AG04449 (cell line): ENCODE results near the gene C1orf141.

ENCODE experiments used
- CTCF ChIA-PET: fragments of 350-600 bp; formaldehyde crosslinking; extraction: SDS; loops from one replicate; lab custom pipeline; 2021; ENCODE audit warnings: antibody characterized with exemption; lab: Yijun Ruan, JAX
- POLR2A ChIA-PET: fragments of 400-600, 350-600 bp; formaldehyde crosslinking; extraction: SDS; loops from one replicate; lab custom pipeline; 2020; ENCODE audit warnings: antibody characterized with exemption, inconsistent platforms; lab: Yijun Ruan, JAX
- DNase-seq: peaks from one replicate; pipeline ENCODE4 v3.0.0-alpha.2; 2010; ENCODE audit warnings: low read depth, low spot score
- H3K4me3 ChIP-seq: 2 replicates; pipeline ENCODE4 v1.5.1; 2011; ENCODE audit warnings: low read depth, mild to moderate bottlenecking, control low read depth, low read length
- CTCF ChIP-seq: IDR thresholded peaks from one replicate; pipeline ENCODE4 v1.5.1; 2011; ENCODE audit warnings: mild to moderate bottlenecking, moderate library complexity, low read length, control low read depth, inconsistent platforms; ENCODE audit not compliant: insufficient read depth; ENCODE audit errors: missing control alignments

C1orf141 gene

GRCh38 chr1:67134695-67135094, at the start of gene C1orf141:
C1orf141 (minus strand) TSS chr1:67134970; CDS start chr1:67127240, 7,730 bp downstream.
- ChIA-PET CTCF (interaction anchor here (1.1 to 5.7 kb wide), 3 partner anchors 10 to 139 kb away, joined by 3 to 30 read pairs (median 28); no protein-coding TSS in a partner anchor), POLR2A (no interaction called here)
- peak within 1 kb of the TSS; percentile 32 for H3K4me3 ChIP-seq
- no peak for DNase-seq
- no peak for TF ChIP-seq CTCF

GRCh38 chr1:67175530-67176087, 40.8 kb upstream of the C1orf141 start:
- ChIA-PET POLR2A (no interaction called here), CTCF (interaction anchor here (0.9 to 1.1 kb wide), 2 partner anchors 36 to 325 kb away, joined by 3 to 4 read pairs; no protein-coding TSS in a partner anchor)
- H3K4me3 ChIP-seq, result no peak overlapping the region
- TF ChIP-seq CTCF, result no peak
- no peak for DNase-seq

GRCh38 chr1:67174716-67175284, 40.0 kb upstream of the C1orf141 start:
- ChIA-PET POLR2A (no interaction called here), CTCF (interaction anchor here (0.9 kb wide), 1 partner anchor 326 kb away, joined by 3 read pairs; no protein-coding TSS in a partner anchor)
- no peak for TF ChIP-seq CTCF
- no peak for DNase-seq
- H3K4me3 ChIP-seq, result no peak overlapping the region

GRCh38 chr1:67173988-67174387, 39.2 kb upstream of the C1orf141 start:
- POLR2A ChIA-PET, result no interaction called here

GRCh38 chr1:67171978-67172377, 37.2 kb upstream of the C1orf141 start:
- ChIA-PET CTCF (no interaction called here), POLR2A (no interaction called here)
- no peak overlapping the region for H3K4me3 ChIP-seq
- TF ChIP-seq CTCF, result no peak
- DNase-seq, result no peak

More at GRCh38 chr1:67173988-67174387, 39.2 kb upstream of the C1orf141 start:
- no peak for DNase-seq
- H3K4me3 ChIP-seq, result no peak overlapping the region
- CTCF ChIA-PET, result no interaction called here
- no peak for TF ChIP-seq CTCF

- POLR2A ChIA-PET, result no interaction called here
- no peak overlapping the region for H3K4me3 ChIP-seq
- DNase-seq, result no peak
- CTCF ChIA-PET, result no interaction called here
- TF ChIP-seq CTCF, result no peak
Measured at GRCh38 chr1:67171574-67171955, 36.8 kb upstream of the C1orf141 start.
